Measurements from ENCODE around the gene ALK.

The ALK gene

DNA sequence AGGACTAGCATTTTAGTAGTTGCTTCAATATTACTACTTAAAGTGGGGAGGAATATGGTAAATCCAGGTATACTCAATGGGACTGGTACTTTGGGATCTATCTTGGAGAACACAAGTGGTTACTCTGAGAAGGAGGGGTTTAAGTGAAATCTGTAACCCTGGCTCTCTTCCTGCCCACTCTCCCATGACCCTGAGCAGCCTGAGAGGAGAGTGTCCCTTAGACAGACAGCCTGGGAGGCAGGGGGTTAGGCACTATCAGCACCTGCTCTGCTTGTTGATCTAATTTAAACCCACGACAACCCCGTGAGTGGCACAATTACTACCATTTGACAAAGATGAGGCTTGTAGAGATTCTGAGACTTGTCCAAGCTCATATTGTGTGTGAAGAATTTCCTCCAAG lies 395.5 kb downstream of the ALK start:
- DNase-seq, result no peak

DNA sequence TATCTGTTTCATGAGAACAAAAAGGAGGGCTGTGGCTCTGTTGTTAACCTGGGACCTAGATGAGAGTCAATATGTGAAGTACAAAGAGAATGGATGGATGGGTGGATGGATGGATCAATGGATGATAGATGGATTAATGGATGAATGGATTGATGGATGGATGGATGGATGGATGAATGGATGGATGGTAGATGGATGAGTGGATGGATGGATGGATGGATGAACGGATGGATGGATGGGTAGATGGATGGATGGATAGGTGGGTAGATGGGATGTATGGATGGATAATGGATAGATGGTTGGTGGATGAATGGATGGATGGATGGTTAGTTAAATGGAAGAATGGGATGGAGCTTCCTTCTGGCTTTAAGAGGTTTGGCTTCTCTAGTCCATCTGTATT lies 396.7 kb downstream of the ALK start:
- no peak for DNase-seq

DNA sequence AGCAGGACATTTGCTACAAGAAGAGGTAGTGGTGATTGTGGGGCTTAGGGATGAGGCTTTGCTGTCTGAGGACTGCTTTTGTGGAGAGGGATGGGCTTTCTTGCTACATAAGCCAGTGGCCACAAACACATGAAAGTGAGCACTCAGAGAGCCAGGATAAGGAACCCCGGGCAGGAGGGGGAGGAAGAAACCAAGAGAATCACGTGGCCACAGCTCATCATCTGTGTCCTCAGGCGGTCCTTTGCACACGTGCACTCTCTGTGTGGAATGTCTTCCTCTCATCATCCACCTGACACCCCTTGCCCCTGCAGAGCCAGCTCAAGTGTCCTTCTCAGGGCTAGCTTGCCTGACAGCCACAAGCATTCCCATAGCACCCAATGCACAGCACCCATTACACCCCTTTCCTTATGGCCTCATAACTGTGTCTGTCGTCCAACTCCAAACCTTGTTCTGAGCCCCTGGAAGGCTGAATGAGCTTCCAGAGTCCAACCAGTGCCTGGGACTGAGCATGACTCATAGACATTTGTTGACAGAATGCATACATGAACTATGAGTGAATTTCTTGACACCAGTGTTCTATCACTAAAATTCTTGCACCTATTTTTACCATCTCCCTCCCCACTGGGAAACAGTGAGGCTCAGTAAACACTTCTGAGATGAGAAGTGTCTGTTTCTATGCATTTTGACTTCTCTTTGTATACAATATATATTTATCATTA lies 398.3 kb downstream of the ALK start:
- no peak for DNase-seq

- no peak for DNase-seq
Measured at GRCh38 chr2:29520001-29520400, 401.4 kb downstream of the ALK start.

DNA sequence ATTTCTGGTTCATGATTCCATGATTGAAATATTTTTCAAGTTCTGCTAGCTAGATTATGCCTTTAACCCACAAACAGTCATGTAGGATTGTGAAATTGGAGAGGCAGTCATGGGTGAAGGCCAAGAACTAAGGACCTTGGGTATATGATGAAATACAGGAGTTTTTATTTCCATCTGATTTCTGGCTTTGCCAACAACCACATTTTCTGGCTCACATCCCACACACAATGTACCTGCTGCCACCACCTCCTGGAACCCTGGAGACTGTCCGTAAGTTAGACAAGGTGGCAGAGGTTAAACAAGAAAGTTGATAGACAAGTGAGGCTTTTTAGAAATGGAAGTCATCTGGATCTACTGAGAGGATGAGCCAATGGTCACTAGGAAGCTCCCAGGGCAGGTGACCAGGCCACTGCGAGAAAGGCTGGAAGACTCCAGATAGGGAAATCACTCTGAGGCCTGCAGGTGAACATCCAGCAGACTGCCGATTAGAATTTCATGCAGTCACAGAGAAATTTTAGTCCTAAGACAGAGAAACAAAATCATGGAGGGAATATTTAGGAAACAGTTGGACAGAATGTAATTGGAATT lies 402.0 kb downstream of the ALK start:
- no peak for DNase-seq

DNA sequence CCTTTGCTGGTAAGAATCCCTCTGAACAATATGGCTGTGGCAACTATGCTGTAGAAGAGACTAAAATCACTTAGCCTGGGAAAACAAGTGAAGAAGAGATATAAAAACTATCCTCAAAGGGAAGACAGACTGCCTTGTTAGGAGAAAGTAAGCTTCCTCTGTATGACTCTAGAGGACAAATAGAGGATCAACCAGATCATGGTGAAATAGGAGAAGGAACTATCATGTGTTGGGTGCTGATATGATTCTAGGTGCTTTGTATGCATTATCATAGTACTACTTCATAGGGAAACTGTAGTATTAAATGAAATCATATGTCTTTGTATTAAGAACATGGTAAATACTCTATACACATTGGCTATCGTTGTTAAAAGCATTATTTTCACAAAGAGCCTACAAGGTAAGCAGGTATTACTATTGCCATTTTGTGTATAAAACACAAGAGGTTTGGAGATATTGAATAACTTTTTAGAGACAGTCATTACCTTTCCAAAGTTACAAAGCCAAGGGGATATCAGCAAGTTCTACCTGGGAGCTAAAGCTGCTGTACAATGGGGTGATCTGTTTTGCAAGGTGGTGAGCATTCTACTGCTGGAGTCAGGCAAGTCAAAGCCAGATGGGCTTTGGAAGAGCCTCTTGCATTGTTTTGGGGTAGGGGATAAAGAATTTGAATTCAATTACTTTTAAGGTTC lies 402.6 kb downstream of the ALK start:
- DNase-seq, result no peak

GRCh38 chr2:29518010-29518409 lies 403.4 kb downstream of the ALK start:
- no peak for DNase-seq

GRCh38 chr2:29517413-29517812 lies 404.0 kb downstream of the ALK start:
- DNase-seq, result no peak

- DNase-seq, result no peak
Measured at GRCh38 chr2:29516767-29517166, 404.6 kb downstream of the ALK start.

DNA sequence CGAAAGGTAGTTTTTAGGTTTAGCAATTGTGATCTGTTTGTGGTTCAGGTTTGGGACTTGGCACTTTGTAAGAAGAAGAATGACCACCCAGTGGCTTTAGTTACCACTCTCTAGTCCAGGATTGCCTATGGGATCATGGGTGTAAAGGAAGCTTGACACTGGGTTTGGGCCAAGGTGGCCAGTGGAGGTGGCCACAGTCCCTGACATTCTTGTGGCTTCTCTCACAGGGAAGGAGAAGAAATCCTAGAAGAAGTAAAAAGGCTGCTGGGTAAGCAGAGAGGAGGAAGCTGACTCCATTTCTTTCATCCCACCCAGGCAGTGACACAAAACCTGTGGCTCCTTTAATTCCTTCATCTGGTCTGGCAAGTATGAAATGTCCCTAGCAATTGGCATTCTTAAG lies 411.5 kb downstream of the ALK start:
- no peak for DNase-seq

DNA sequence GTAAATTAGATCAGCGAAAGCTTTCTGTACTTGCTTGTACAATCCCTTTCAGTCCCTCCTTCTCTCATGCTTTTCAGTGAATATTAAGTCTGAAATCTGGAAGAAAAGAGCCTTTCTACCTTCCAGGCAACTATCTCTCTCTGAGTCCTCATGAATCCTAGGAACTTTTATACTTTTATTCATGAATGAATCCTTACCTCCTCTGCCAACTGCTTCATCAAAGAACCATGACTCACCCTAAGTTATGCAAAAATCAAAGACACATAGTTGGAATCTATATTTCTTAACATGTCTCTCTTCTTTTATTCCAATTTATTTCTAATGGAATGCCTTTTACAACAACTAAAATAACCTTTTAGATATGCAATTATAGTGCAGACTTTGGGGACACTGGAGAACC lies 412.0 kb downstream of the ALK start:
- DNase-seq, result no peak

DNA sequence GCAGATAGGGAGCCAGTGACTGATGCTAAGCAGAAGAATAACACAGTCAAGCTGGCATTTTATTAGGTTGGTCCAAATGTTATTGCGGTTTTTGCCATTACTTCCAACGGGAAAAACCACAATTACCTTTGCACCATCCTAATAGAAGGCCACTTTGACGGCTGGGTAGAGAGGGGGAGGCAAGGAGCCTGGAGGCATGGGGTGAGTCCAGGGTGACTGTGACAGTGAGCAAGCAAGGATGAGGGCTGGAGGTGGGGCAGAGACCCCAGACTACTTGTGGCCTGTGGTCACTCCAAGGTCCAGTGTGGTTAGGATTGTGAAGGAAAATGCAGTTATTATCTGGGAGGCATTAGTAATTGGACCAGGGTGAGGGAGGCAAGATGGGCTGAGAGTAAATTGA lies 416.6 kb downstream of the ALK start:
- DNase-seq, result no peak

DNA sequence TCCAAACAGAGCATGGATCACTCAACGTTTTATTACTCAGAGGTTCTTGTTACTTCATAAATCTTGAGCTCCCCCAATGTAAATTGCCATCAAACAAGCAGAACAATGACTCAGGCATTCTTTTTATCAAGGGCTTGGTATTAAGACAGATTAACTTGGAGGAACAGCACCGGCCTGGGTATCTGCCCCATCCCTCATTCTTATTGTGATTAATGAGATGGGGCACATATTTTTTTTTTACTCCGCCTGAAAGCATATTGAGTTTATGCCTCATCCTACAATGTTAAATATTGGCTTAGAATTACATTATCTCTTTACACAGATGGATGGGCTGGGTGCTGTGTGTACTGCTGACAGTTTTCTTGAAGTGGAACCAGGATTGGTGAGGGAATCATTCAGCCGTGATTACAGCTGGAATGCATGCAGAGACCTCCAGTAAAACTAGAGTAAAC lies 418.9 kb downstream of the ALK start:
- no peak for DNase-seq

DNA sequence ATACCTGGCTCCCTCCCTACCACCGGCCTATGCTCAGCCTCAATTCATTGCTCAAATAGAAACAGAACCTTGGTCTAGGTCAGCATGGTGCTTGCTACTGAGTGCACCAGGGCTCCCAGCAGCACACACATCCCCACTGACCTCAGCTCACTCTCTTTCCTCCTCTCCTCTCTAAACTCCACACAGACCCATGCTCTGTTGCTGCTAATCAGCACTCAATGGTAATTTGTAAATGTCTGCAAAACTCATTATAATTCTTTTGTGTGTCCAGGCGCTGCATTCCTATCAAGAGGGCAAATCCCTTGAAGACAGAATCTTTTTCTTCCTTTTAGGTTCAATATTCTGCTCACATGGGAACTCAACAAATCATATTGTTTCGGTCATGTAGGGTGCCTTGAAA lies 424.0 kb downstream of the ALK start:
- DNase-seq, result no peak

GRCh38 chr2:29496198-29496597 lies 425.2 kb downstream of the ALK start:
- DNase-seq, result no peak

DNA sequence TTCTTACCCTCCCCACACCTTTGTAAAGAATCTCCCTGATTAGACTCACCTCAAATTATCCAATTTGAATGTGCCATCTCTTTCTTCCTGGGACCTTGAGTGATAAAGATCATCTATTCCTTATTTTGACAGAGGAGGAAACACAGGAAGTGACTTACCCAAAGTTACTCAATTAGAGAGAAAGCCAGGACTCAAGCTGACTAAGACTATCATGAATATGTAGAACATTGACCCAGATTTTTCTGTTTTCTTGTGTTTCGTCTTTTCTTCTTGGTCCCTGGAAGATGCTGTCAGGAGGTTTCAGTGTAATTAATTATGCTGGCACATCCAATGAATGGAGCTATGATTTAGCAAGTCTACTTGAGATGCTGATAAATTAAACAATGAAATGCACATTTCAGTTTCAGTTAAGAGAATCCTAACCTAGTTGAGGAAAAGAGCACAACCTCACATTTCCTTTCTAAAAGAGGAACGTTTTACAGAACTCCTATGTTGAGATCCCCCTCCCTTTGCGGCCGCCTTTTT lies 425.8 kb downstream of the ALK start:
- DNase-seq, result no peak

DNA sequence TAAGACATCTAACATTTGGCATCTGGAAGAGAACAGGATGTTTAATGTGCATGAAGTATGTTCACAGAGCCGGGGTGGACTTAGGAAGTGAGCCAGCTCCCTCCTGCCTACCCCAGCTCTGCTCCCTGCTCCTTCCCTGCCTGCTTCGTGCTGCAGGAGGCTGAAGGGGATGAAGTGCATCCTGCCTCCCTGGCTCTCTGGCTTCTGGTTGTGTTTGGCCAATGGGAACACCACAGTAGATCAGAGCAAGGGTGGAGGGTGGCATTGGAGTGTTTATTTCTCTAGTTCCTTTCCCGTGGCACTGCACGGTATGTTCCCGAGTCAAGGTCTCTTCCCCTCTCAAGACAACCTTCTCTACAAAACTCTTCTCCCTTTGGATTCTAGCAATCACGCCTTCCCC lies 426.3 kb downstream of the ALK start:
- no peak for DNase-seq

GRCh38 chr2:29492701-29493100 lies 428.7 kb downstream of the ALK start:
- DNase-seq, result no peak

DNA sequence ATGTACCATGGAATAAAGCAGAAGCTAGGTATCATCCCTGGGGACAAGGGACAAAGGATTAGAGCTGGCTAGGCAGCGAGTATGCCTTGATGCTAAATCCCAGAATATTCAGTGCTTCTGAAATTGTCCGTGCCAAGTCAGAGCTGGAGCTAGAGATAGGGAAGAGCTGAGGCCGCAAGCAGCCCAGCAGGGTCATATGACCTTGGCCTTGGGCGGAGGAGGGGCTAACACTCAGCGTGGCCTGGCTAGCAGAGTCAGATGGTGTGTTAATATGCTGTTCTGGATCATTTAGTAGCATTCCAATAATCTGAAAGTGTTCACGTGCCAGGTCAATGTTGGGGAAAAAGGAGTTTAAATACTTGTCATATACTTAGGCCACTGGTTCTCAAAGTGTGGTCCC lies 431.3 kb downstream of the ALK start:
- DNase-seq, result no peak

DNA sequence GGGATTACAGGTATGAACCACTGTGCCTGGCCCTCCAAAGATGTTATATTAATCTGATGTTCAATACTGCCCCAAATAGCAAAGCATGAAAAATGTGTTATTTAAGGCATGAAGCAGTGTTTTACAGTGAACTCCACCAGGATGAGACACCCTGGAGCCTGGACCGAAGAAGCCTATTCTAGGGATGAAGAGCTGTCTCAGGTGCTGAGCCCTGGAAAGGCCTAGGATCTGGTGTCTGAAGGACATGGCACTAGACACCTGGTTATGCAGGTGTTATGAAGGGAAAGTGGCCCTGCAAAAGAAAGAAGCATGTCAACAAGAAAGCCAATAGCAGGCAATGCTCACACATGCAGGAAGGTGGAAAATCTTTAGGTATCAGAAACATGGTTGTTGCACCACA lies 431.8 kb downstream of the ALK start:
- no peak for DNase-seq

- no peak for DNase-seq
Measured at GRCh38 chr2:29487967-29488555, 433.3 kb downstream of the ALK start.

GRCh38 chr2:29485631-29486030 lies 435.8 kb downstream of the ALK start:
- no peak for DNase-seq

DNA sequence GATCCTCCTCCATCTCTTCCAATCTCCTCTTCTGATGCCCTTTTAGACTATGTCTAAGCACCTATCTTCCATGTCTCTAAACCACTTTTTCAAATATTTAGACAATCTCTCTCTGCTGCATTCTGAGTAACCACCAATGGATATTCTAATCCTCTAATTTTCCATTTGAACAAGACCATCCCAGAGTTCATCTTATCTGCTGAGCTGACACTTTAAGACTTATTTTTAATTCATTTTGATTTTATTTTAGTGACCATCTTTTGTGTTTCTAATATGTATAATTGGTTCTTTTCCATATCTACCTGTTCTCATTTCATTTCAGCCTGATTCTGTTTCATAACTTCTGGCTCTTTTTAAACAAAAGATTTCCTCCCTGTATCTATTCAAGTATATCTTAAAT lies 436.3 kb downstream of the ALK start:
- DNase-seq, result no peak

- no peak for DNase-seq
Measured at GRCh38 chr2:29482867-29483266, 438.5 kb downstream of the ALK start.
